Endothelial cell of umbilical vein (primary cell): ENCODE measurements around the gene ETV3. TPM values are rescaled to one million over a fixed set of nuclear protein-coding genes. Genes with fewer than 3 reads are reported as not detected.

ENCODE experiments used
- BruUV-seq: library from RNA; stranded (reverse); fragments of 400-500 nt; replicated peaks from 2 replicates; lab custom pipeline; 2021; lab: Mats Ljungman, UMichigan
- CTCF ChIA-PET: fragments of 300-600, 350-600 bp; sonication (Branson Sonifier 250); formaldehyde crosslinking; loops from one replicate; lab custom pipeline; 2021; ENCODE audit warnings: antibody characterized with exemption, inconsistent platforms; lab: Charles Lee
- POLR2A ChIA-PET: fragments of 300-600, 350-600 bp; sonication (Branson Sonifier 250); formaldehyde crosslinking; loops from one replicate; lab custom pipeline; 2021; ENCODE audit warnings: antibody characterized with exemption, inconsistent platforms; lab: Charles Lee
- DNase-seq: peaks from one replicate; pipeline ENCODE4 v3.0.0-alpha.2; 2011; ENCODE audit warnings: low read depth, low spot score
- FAIRE-seq: peaks from 2 replicates; lab custom pipeline; 2011; peaks lifted over from hg19 to GRCh38; lab: Jason Lieb, UNC
- H2AFZ ChIP-seq: 2 replicates; pipeline ENCODE4 v1.6.0; 2012; ENCODE audit warnings: low read depth, low read length, control low read depth, inconsistent platforms
- H3K27ac ChIP-seq: 2 replicates; pipeline ENCODE4 v1.5.1; 2011; ENCODE audit warnings: low read depth, mild to moderate bottlenecking, control low read depth, low read length, moderate library complexity; ENCODE audit not compliant: insufficient read depth
- H3K27me3 ChIP-seq, 2 experiments: 2 replicates each; pipeline versions ENCODE4 v1.6.0 to v1.6.1; 2011; ENCODE audit warnings: low read length in 2 of 2, mixed read lengths in 1 of 2; ENCODE audit not compliant: control insufficient read depth in 2 of 2, insufficient read depth in 2 of 2
- H3K36me3 ChIP-seq, 2 experiments: 2 replicates in 1 of 2; 3 replicates in 1 of 2; pipeline ENCODE4 v1.5.1; 2011; ENCODE audit warnings: low read length in 2 of 2, mild to moderate bottlenecking in 1 of 2, moderate library complexity in 1 of 2; ENCODE audit not compliant: control insufficient read depth in 2 of 2, insufficient read depth in 2 of 2; ENCODE audit errors: extremely low read depth in 1 of 2
- H3K4me1 ChIP-seq: 3 replicates; pipeline ENCODE4 v1.5.1; 2011; ENCODE audit warnings: mild to moderate bottlenecking, low read length; ENCODE audit not compliant: control insufficient read depth, insufficient read depth; ENCODE audit errors: extremely low read depth
- H3K4me2 ChIP-seq: 2 replicates; pipeline ENCODE4 v1.6.1; 2011; ENCODE audit warnings: low read length, control low read depth, mixed read lengths; ENCODE audit not compliant: insufficient read depth
- H3K4me3 ChIP-seq, 3 experiments: fragments of 200-600 bp in 1 of 3; sonication (generic), shearing (Covaris generic) in 1 of 3; replicated peaks in 1 of 3; 2 replicates each; pipeline ENCODE4 v1.5.1; 2011 to 2016; ENCODE audit warnings: control low read depth in 3 of 3, low read length in 3 of 3, mild to moderate bottlenecking in 2 of 3, inconsistent platforms in 1 of 3, low read depth in 1 of 3, moderate library complexity in 1 of 3; ENCODE audit not compliant: insufficient read depth in 1 of 3
- H3K79me2 ChIP-seq: 2 replicates; pipeline ENCODE4 v1.6.0; 2012; ENCODE audit warnings: low read length, inconsistent platforms; ENCODE audit not compliant: control insufficient read depth, insufficient read depth
- H3K9ac ChIP-seq: replicated peaks from 2 replicates; pipeline ENCODE3; 2011; ENCODE audit warnings: low read length, control low read depth; ENCODE audit not compliant: insufficient read depth; ENCODE audit errors: extremely low read depth
- H3K9me1 ChIP-seq: replicated peaks from 3 replicates; pipeline ENCODE4 v1.6.0; 2011; ENCODE audit warnings: mild to moderate bottlenecking, low read length; ENCODE audit not compliant: control insufficient read depth, insufficient read depth; ENCODE audit errors: extremely low read depth
- H3K9me3 ChIP-seq: replicated peaks from 2 replicates; pipeline ENCODE4 v1.5.1; 2012; ENCODE audit warnings: low read length, inconsistent platforms; ENCODE audit not compliant: control insufficient read depth, insufficient read depth
- H4K20me1 ChIP-seq: replicated peaks from 2 replicates; pipeline ENCODE3; 2011; ENCODE audit warnings: mild to moderate bottlenecking, low read length; ENCODE audit not compliant: control insufficient read depth, insufficient read depth; ENCODE audit errors: extremely low read depth
- CTCF ChIP-seq, 2 donors: IDR thresholded peaks; 1 replicate in 1 of 2; 2 replicates in 1 of 2; pipeline ENCODE4 v1.5.1; 2011; ENCODE audit warnings: low read length in 2 of 2, mild to moderate bottlenecking in 2 of 2, moderate library complexity in 2 of 2, control low read depth in 1 of 2, inconsistent platforms in 1 of 2, low read depth in 1 of 2; ENCODE audit not compliant: insufficient read depth in 1 of 2; ENCODE audit errors: extremely low read depth in 1 of 2
- EZH2 ChIP-seq: IDR thresholded peaks from 2 replicates; pipeline ENCODE4 v1.6.1; 2012; ENCODE audit warnings: borderline replicate concordance, low read depth, mild to moderate bottlenecking, moderate library complexity, low read length, inconsistent platforms; ENCODE audit not compliant: severe bottlenecking
- FOS ChIP-seq: IDR thresholded peaks from 2 replicates; pipeline ENCODE4 v1.6.1; 2011; ENCODE audit warnings: mild to moderate bottlenecking, low read length, moderate library complexity, borderline replicate concordance; ENCODE audit not compliant: insufficient read depth
- GATA2 ChIP-seq: IDR thresholded peaks from 2 replicates; pipeline ENCODE4 v1.7.0; 2011; ENCODE audit warnings: low read depth, mild to moderate bottlenecking, moderate library complexity, mixed read lengths, low read length; ENCODE audit not compliant: insufficient read length, insufficient read depth
- JUN ChIP-seq: IDR thresholded peaks from 2 replicates; pipeline ENCODE4 v1.6.1; 2011; ENCODE audit warnings: borderline replicate concordance, low read depth; ENCODE audit not compliant: insufficient read length, insufficient read depth
- MAX ChIP-seq: IDR thresholded peaks from 2 replicates; pipeline ENCODE4 v1.6.1; 2011; ENCODE audit not compliant: insufficient read depth, insufficient read length
- MYC ChIP-seq: IDR thresholded peaks from one replicate; pipeline ENCODE4 v1.6.1; 2011; ENCODE audit warnings: mild to moderate bottlenecking, low read depth, low read length
- POLR2A ChIP-seq: IDR thresholded peaks from 2 replicates; pipeline ENCODE4 v1.6.1; 2012; ENCODE audit warnings: low read depth, mild to moderate bottlenecking, control low read depth, low read length
- POLR2AphosphoS5 ChIP-seq: IDR thresholded peaks from 2 replicates; pipeline ENCODE4 v1.6.1; 2012; ENCODE audit warnings: low read depth, mild to moderate bottlenecking, control low read depth, low read length, moderate library complexity; ENCODE audit not compliant: insufficient read depth
- dilution Hi-C: fragments of 300-500 bp; cut with MboI; formaldehyde crosslinking; loops from one replicate; pipeline ENCODE4 v1.15.0; 2019; ENCODE audit warnings: low sequenced_read_pairs; ENCODE audit not compliant: extremely low pct_ligation_motif_present
- intact Hi-C: fragments of 100-400 bp; cut with micrococcal nuclease; formaldehyde crosslinking; loops from one replicate; pipeline ENCODE4 v1.10.0; 2022
- polyA plus RNA-seq, 4 experiments: library from polyadenylated mRNA; depleted of rRNA in 3 of 4; stranded (reverse) in 3 of 4; unstranded in 1 of 4; fragments of >200 nt; gene quantifications; 2 replicates each; pipeline versions ENCODE4 v1.2.1 to v1.2.3, GENCODE V29; 2011 to 2012; ENCODE audit warnings: missing spikeins in 1 of 4
- total RNA-seq: library from RNA; stranded (reverse); gene quantifications from 2 replicates; pipeline ENCODE4 v1.2.3, GENCODE V29; 2021

Gene ETV3
- total and polyA plus RNA-seq, 2 donors (not counting 3 experiments of a cell fraction or from before 2014, with no cell fraction given) = 6.8 to 22.3 TPM

GRCh38 chr1:157111396-157112165 lies 26.6 kb downstream of the ETV3 start:
- FAIRE-seq (no peak), DNase-seq (no peak)
- intact Hi-C loops (no loop called here), dilution Hi-C loops (no loop called here)
- Histone ChIP-seq H2AFZ (no peak overlapping the region), H3K36me3 (no peaks in the 10 kb centered on the region), H3K27me3 (peaks cover 9 to 16% of the 10 kb centered on the region in 2 experiments), H3K9me3 (no peaks in the 10 kb centered on the region), H3K4me1 (peaks cover 4% of the 10 kb centered on the region), H3K27ac (no peak overlapping the region), H3K4me3 (no peak overlapping the region), H4K20me1 (no peaks in the 10 kb centered on the region), H3K9ac (no peak overlapping the region), H3K9me1 (no peaks in the 10 kb centered on the region), H3K79me2 (no peaks in the 10 kb centered on the region), H3K4me2 (no peak overlapping the region)
- CTCF ChIA-PET = interaction anchor here (0.9 to 14.4 kb wide), 6 partner anchors 10 to 45 kb away, joined by 3 to 160 read pairs (median 5); no protein-coding TSS in a partner anchor
- BruUV-seq = no TSS peak
- no peak for TF ChIP-seq MYC
- no peak for TF ChIP-seq CTCF (IDR thresholded peaks at IDR 0.05; ENCODE audit: extremely low read depth in 1 of 2, insufficient read depth in 1 of 2, low read depth in 1 of 2, low read length in 2 of 2)
- TF ChIP-seq MAX = no peak
- no peak for TF ChIP-seq FOS
- TF ChIP-seq JUN = no peak
- no peak for TF ChIP-seq POLR2AphosphoS5
- TF ChIP-seq EZH2 = no peak
- TF ChIP-seq POLR2A = no peak
- no peak for TF ChIP-seq GATA2
- POLR2A ChIA-PET = no interaction called here
